GM18508 (cell line): Measurements from ENCODE around the gene ZNF534.
"Not testable (repeated sequence)": the region's sequence is repeated elsewhere in the genome, so short reads cannot be mapped to it uniquely, and the experiment has no call there.

Experiments used
- ATAC-seq: cut with Tn5 transposase; IDR thresholded peaks from one replicate; pipeline ENCODE4 v1.9.1; 2021; ENCODE audit warnings: moderate number of reproducible peaks; ENCODE audit not compliant: insufficient read depth, unreplicated experiment

ZNF534 gene

GRCh38 chr19:52492994-52493470, 64.1 kb downstream of the ZNF534 start:
- no peak for ATAC-seq

DNA sequence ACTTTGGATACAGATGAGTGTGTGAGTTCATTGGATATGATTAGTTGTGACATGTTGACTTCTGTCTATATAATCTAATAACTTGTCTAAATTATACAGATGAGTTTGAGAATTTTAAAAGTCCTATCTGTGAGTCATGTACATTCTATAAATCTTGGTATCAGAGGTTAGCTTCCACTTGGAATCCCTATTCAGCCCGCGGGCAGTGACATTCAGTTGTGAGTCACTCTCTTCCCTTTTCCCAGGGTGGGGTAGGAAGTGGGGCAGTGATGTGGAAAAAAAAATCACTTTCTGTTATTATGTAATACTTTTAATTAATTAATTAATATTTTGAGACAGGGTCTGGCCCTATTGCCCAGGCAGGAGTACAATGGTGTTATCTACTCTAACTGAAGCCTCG, 65.6 kb downstream of the ZNF534 start:
- ATAC-seq: no peak

DNA sequence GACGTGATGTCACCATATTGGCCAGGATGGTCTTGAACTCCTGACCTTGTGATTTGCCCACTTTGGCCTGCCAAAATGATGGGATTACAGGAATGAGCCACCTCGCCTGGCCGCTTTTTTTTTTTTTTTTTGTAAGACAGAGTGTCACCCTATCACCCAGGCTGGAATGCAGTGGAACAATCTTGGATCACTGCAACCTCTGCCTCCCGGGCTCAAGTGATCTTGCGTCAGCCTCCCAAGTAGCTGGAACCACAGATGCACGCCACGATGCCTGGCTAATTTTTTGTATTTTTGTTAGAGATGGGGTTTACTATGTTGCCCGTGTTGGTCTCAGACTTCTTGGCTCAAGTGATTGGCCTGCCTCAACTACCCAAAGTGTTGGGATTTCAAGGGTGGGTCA, 69.6 kb downstream of the ZNF534 start:
- ATAC-seq: no peak

DNA sequence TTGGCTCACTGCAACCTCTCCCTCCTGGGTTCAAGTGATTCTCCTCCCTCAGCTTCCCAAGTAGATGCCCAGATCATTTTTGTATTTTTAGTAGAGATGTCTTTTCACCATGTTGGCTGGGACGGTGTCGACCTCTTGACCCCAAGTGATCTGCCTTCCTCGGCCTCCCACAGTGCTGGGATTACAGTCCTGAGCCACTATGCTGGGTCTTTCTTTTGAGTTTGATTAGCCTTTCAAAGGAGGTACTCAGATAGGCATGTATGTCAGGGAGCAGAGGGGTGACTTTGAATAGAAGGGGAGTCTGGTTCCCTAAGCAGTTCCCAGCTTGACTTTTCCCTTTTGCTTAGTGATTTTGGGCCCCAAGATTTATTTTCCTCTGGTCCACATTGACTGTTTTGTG, 71.5 kb downstream of the ZNF534 start:
- ATAC-seq: not testable (repeated sequence)

DNA sequence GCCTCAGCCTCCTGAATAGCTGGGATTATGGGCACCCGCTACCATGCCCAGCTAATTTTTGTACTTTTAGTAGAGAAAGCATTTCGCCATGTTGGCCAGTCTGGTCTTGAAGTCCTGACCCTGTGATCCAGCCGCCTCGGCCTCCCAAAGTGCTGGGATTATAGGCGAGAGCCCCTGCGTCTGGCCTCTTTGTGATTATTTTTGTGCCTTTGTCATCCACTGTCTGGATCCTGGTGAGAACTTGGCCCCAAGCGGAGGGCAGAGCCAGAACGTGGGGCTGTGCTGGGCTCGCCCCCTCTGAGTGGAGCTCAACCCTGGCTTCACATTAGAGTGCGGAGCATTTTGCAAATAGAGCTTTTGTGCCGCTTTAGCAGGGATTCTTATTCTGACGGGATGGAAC, 72.0 kb downstream of the ZNF534 start:
- ATAC-seq: not testable (repeated sequence)
